H1 (cell line): ENCODE results near the gene CDC42. TPM values are rescaled to one million over a fixed set of nuclear protein-coding genes. Genes with fewer than 3 reads are reported as not detected.

Experiments used
- CTCF ChIA-PET: fragments of 300-600 bp; sonication (Branson Sonifier 250); formaldehyde crosslinking; loops from one replicate; lab custom pipeline; 2021; ENCODE audit not compliant: partially characterized antibody; lab: Charles Lee
- POLR2A ChIA-PET: fragments of 300-600 bp; sonication (Branson Sonifier 250); formaldehyde crosslinking; loops from one replicate; lab custom pipeline; 2021; ENCODE audit warnings: inconsistent platforms; ENCODE audit not compliant: partially characterized antibody; lab: Charles Lee
- DNase-seq, 2 experiments: peaks; one replicate each; pipeline versions ENCODE4 v3.0.0 to v3.0.0-alpha.2; 2010 to 2022; ENCODE audit warnings: low spot score in 2 of 2, low read depth in 1 of 2, mixed read lengths in 1 of 2
- FAIRE-seq: peaks from 2 replicates; lab custom pipeline; 2011; peaks lifted over from hg19 to GRCh38; lab: Jason Lieb, UNC
- H2AFZ ChIP-seq: 2 replicates; pipeline ENCODE4 v1.8.1; 2012; ENCODE audit warnings: low read length, inconsistent platforms
- H2AK5ac ChIP-seq: 2 replicates; pipeline ENCODE4 v1.6.1; 2013; ENCODE audit warnings: low read depth, low read length
- H2BK120ac ChIP-seq: replicated peaks from 2 replicates; pipeline ENCODE3; 2013; ENCODE audit warnings: low read depth, low read length, inconsistent platforms
- H2BK12ac ChIP-seq: 2 replicates; pipeline ENCODE4 v1.6.1; 2013; ENCODE audit warnings: low read depth, low read length
- H2BK15ac ChIP-seq: 2 replicates; pipeline ENCODE4 v1.6.1; 2013; ENCODE audit warnings: low read length
- H2BK20ac ChIP-seq: 2 replicates; pipeline ENCODE4 v1.6.1; 2013; ENCODE audit warnings: low read length
- H2BK5ac ChIP-seq: 2 replicates; pipeline ENCODE4 v1.6.1; 2013; ENCODE audit warnings: low read depth, low read length
- H3K14ac ChIP-seq: 2 replicates; pipeline ENCODE4 v1.6.1; 2013; ENCODE audit warnings: inconsistent platforms; ENCODE audit not compliant: insufficient read length
- H3K18ac ChIP-seq: 2 replicates; pipeline ENCODE4 v1.6.1; 2013; ENCODE audit warnings: low read length; ENCODE audit errors: extremely low read depth
- H3K23ac ChIP-seq: 2 replicates; pipeline ENCODE4 v1.6.1; 2013; ENCODE audit warnings: inconsistent platforms; ENCODE audit not compliant: insufficient read length
- H3K23me2 ChIP-seq: 2 replicates; pipeline ENCODE4 v1.6.1; 2013; ENCODE audit warnings: low read depth, low read length
- H3K27ac ChIP-seq: 2 replicates; pipeline ENCODE4 v1.6.1; 2011; ENCODE audit warnings: low read depth, low read length, inconsistent platforms
- H3K27me3 ChIP-seq, 4 experiments: replicated peaks in 1 of 4; 1 replicate in 1 of 4; 2 replicates in 3 of 4; pipeline versions ENCODE4 v1.6.1 to v1.8.1; 2011 to 2013; ENCODE audit warnings: low read length in 3 of 4, mild to moderate bottlenecking in 3 of 4, inconsistent platforms in 2 of 4, mixed read lengths in 2 of 4, moderate library complexity in 1 of 4; ENCODE audit not compliant: control insufficient read depth in 3 of 4, insufficient read depth in 3 of 4; ENCODE audit errors: extremely low read depth in 1 of 4
- H3K36me3 ChIP-seq, 4 experiments: 2 replicates each; pipeline versions ENCODE4 v1.6.1 to v1.8.1; 2011 to 2013; ENCODE audit warnings: mild to moderate bottlenecking in 4 of 4, low read length in 3 of 4, moderate library complexity in 2 of 4, control low read depth in 1 of 4, inconsistent platforms in 1 of 4; ENCODE audit not compliant: insufficient read depth in 4 of 4, control insufficient read depth in 2 of 4
- H3K4ac ChIP-seq: replicated peaks from 2 replicates; pipeline ENCODE3; 2013; ENCODE audit warnings: low read length, low read depth, mixed read lengths, inconsistent platforms; ENCODE audit not compliant: insufficient read length
- H3K4me1 ChIP-seq, 4 experiments: replicated peaks in 1 of 4; 1 replicate in 1 of 4; 2 replicates in 3 of 4; pipeline versions ENCODE4 v1.6.1 to v1.8.1; 2011 to 2013; ENCODE audit warnings: low read length in 3 of 4, inconsistent platforms in 2 of 4, mixed read lengths in 1 of 4; ENCODE audit not compliant: insufficient read depth in 4 of 4, control insufficient read depth in 3 of 4
- H3K4me2 ChIP-seq, 2 experiments: 2 replicates each; pipeline versions ENCODE4 v1.6.1 to v1.8.1; 2011 to 2013; ENCODE audit warnings: low read depth in 2 of 2, low read length in 2 of 2, control low read depth in 1 of 2, inconsistent platforms in 1 of 2, mild to moderate bottlenecking in 1 of 2; ENCODE audit not compliant: insufficient read depth in 1 of 2
- H3K4me3 ChIP-seq, 4 experiments: fragments of 200-600, 300-600 bp in 1 of 4; sonication (generic), shearing (Covaris generic), sonication (Bioruptor Twin) in 1 of 4; 2 replicates each; pipeline versions ENCODE4 v1.5.1 to v1.8.1; 2011 to 2016; ENCODE audit warnings: low read length in 4 of 4, low read depth in 3 of 4, control low read depth in 2 of 4, inconsistent platforms in 2 of 4, mild to moderate bottlenecking in 2 of 4, mixed read lengths in 1 of 4, moderate library complexity in 1 of 4; ENCODE audit not compliant: insufficient read depth in 2 of 4; ENCODE audit errors: extremely low read depth in 1 of 4
- H3K56ac ChIP-seq: replicated peaks from 2 replicates; pipeline ENCODE3; 2013; ENCODE audit warnings: low read depth, mild to moderate bottlenecking, mixed read lengths, low read length, inconsistent platforms; ENCODE audit not compliant: insufficient read length
- H3K79me1 ChIP-seq: 2 replicates; pipeline ENCODE4 v1.6.1; 2013; ENCODE audit warnings: low read depth, low read length, control low read depth
- H3K79me2 ChIP-seq, 2 experiments: 2 replicates each; pipeline versions ENCODE4 v1.6.1 to v1.8.1; 2012 to 2013; ENCODE audit warnings: low read length in 2 of 2, mild to moderate bottlenecking in 2 of 2, inconsistent platforms in 1 of 2; ENCODE audit not compliant: insufficient read depth in 2 of 2, control insufficient read depth in 1 of 2
- H3K9ac ChIP-seq, 4 experiments: replicated peaks in 1 of 4; 1 replicate in 1 of 4; 2 replicates in 3 of 4; pipeline versions ENCODE4 v1.6.1 to v1.8.1; 2011 to 2013; ENCODE audit warnings: low read depth in 3 of 4, low read length in 3 of 4, control low read depth in 2 of 4, mild to moderate bottlenecking in 2 of 4, moderate library complexity in 2 of 4, inconsistent platforms in 1 of 4; ENCODE audit errors: extremely low read depth in 1 of 4
- H3K9me3 ChIP-seq, 2 experiments: 2 replicates each; pipeline versions ENCODE4 v1.6.1 to v1.8.1; 2012 to 2013; ENCODE audit warnings: mild to moderate bottlenecking in 2 of 2, moderate library complexity in 2 of 2, control low read depth in 1 of 2, inconsistent platforms in 1 of 2, low read depth in 1 of 2, low read length in 1 of 2, mixed read lengths in 1 of 2; ENCODE audit not compliant: insufficient read depth in 2 of 2
- H4K20me1 ChIP-seq, 2 experiments: replicated peaks in 1 of 2; 2 replicates each; pipeline versions ENCODE3 to v1.8.1; 2011 to 2013; ENCODE audit warnings: inconsistent platforms in 2 of 2, low read length in 2 of 2, mild to moderate bottlenecking in 1 of 2; ENCODE audit not compliant: insufficient read depth in 2 of 2, control insufficient read depth in 1 of 2
- H4K5ac ChIP-seq: 2 replicates; pipeline ENCODE4 v1.6.1; 2013; ENCODE audit warnings: low read length, low read depth, mixed read lengths, inconsistent platforms; ENCODE audit not compliant: insufficient read length
- H4K8ac ChIP-seq: 2 replicates; pipeline ENCODE4 v1.8.0; 2013; ENCODE audit warnings: mild to moderate bottlenecking, moderate library complexity, low read length, inconsistent platforms; ENCODE audit not compliant: insufficient read depth; ENCODE audit errors: extremely low read depth
- H4K91ac ChIP-seq: replicated peaks from 2 replicates; pipeline ENCODE3; 2013; ENCODE audit warnings: low read length, mixed read lengths, inconsistent platforms; ENCODE audit not compliant: insufficient read length
- ATF2 ChIP-seq: IDR thresholded peaks from 2 replicates; pipeline ENCODE4 v1.6.1; 2012; ENCODE audit warnings: low read length, inconsistent platforms
- ATF3 ChIP-seq: IDR thresholded peaks from 2 replicates; pipeline ENCODE4 v1.6.1; 2011; ENCODE audit warnings: low read depth, mild to moderate bottlenecking, low read length; ENCODE audit not compliant: insufficient read depth
- BRCA1 ChIP-seq: IDR thresholded peaks from 2 replicates; pipeline ENCODE4 v1.6.1; 2012; ENCODE audit warnings: low read depth, low read length, improper control_type of control experiment
- CHD2 ChIP-seq: IDR thresholded peaks from 2 replicates; pipeline ENCODE4 v1.6.1; 2012; ENCODE audit warnings: low read length, improper control_type of control experiment
- CTBP2 ChIP-seq: IDR thresholded peaks from 2 replicates; pipeline ENCODE4 v1.7.0; 2011; ENCODE audit warnings: borderline replicate concordance, mild to moderate bottlenecking, moderate library complexity, mixed read lengths, low read length; ENCODE audit not compliant: insufficient read depth, insufficient read length
- GABPA ChIP-seq: IDR thresholded peaks from 2 replicates; pipeline ENCODE4 v1.6.1; 2011; ENCODE audit warnings: mild to moderate bottlenecking, low read length, moderate library complexity, borderline replicate concordance; ENCODE audit not compliant: insufficient read depth
- RBBP5 ChIP-seq: IDR thresholded peaks from 2 replicates; pipeline ENCODE4 v1.7.1; 2012; ENCODE audit warnings: low read depth, mild to moderate bottlenecking, inconsistent platforms, low read length, moderate library complexity, borderline replicate concordance
- SIN3A ChIP-seq, 2 experiments: IDR thresholded peaks in 1 of 2; conservative IDR thresholded peaks in 1 of 2; 2 replicates each; pipeline ENCODE4 v1.6.1; 2011 to 2012; ENCODE audit warnings: low read length in 2 of 2, improper control_type of control experiment in 1 of 2, low read depth in 1 of 2, mild to moderate bottlenecking in 1 of 2
- SP4 ChIP-seq: IDR thresholded peaks from 2 replicates; pipeline ENCODE4 v1.6.1; 2012; ENCODE audit warnings: low read length, inconsistent platforms
- TAF1 ChIP-seq: IDR thresholded peaks from 2 replicates; pipeline ENCODE4 v1.6.1; 2011; ENCODE audit warnings: mild to moderate bottlenecking, low read depth, low read length
- WGBS, 2 experiments: shearing (Covaris generic) in 1 of 2; methylation state at CpG; one replicate each; pipeline versions ENCODE4 v1.1.6 to v1.1.7; 2013 to 2015; ENCODE audit warnings: low lambda C conversion rate in 2 of 2, mixed read lengths in 2 of 2, inconsistent platforms in 1 of 2, low coverage in 1 of 2, missing lambda C conversion rate in 1 of 2; ENCODE audit not compliant: insufficient replicate concordance in 2 of 2, insufficient coverage in 1 of 2, insufficient read length in 1 of 2; ENCODE audit errors: extremely low coverage in 1 of 2, missing lambda C conversion rate in 1 of 2; 5-methylcytosine and 5-hydroxymethylcytosine counted together
- polyA plus RNA-seq, 7 experiments: library from polyadenylated mRNA; depleted of rRNA in 3 of 7; stranded (reverse) in 5 of 7; unstranded in 2 of 7; fragments of >200 nt in 5 of 7; fragments of 200-250 nt in 2 of 7; gene quantifications; 1 replicate in 5 of 7; 2 replicates in 1 of 7; 4 replicates in 1 of 7; pipeline versions ENCODE4 v1.2.1 to v1.2.3, GENCODE V29; 2011 to 2013; ENCODE audit warnings: missing spikeins in 2 of 7, mixed read lengths in 2 of 7
- total RNA-seq: library from RNA; stranded (reverse); fragmentation: NEBNext Ultra II Directional; extraction: Animal tissue kit (Norgen Biotek cat#: 25700); gene quantifications from 2 replicates; pipeline ENCODE4 v1.2.1, GENCODE V29; 2021

CDC42 gene
- total and polyA plus RNA-seq, 2 of the 8 experiments (the other 6 are each of a cell fraction or from before 2014, with no cell fraction given), result 110 to 179 TPM

- no peak overlapping the region for H3K14ac ChIP-seq
- peaks cover 0 to 12% (median 1%) of the 10 kb centered on the region in 4 experiments; a peak in 6 of 7 replicates for H3K4me1 ChIP-seq
- no peak overlapping the region; a peak in 1 of 7 replicates for H3K9ac ChIP-seq
- H2BK15ac ChIP-seq, result no peak overlapping the region
- no peak overlapping the region for H4K8ac ChIP-seq
- WGBS, 2 experiments, result 85% methylated on average over 12 of the region's 12 CpGs; no CpG with 5 or more reads in 1 of the 2 experiments
- CTCF ChIA-PET, result interaction anchor here (0.7 kb wide), 1 partner anchor 143 kb away, joined by 4 read pairs; no protein-coding TSS in a partner anchor
- peaks cover 16% of the 10 kb centered on the region for H3K79me1 ChIP-seq
- FAIRE-seq, result no peak
- H3K4ac ChIP-seq, result no peak overlapping the region
- H3K4me3 ChIP-seq, result no peak overlapping the region
- H3K36me3 ChIP-seq, result no peaks in the 10 kb centered on the region; a peak in 2 of 8 replicates
- no peak overlapping the region for H4K5ac ChIP-seq
- H3K18ac ChIP-seq, result no peak overlapping the region
- POLR2A ChIA-PET, result interaction anchor here (0.6 to 3.8 kb wide), 3 partner anchors 10 to 145 kb away, joined by 3 to 27 read pairs (median 3); partner anchors contain the start of gene CDC42
- no peaks in the 10 kb centered on the region for H3K9me3 ChIP-seq
- no peak overlapping the region for H2AFZ ChIP-seq
- H3K56ac ChIP-seq, result no peak overlapping the region
- no peaks in the 10 kb centered on the region for H3K23me2 ChIP-seq
- H3K79me2 ChIP-seq, result peaks cover 31 to 99% of the 10 kb centered on the region in 2 experiments
- H2BK12ac ChIP-seq, result no peak overlapping the region
- H3K4me2 ChIP-seq, result no peak overlapping the region
- no peak overlapping the region for H2AK5ac ChIP-seq
- H3K23ac ChIP-seq, result no peak overlapping the region
- no peak for DNase-seq
- H3K27me3 ChIP-seq, result no peaks in the 10 kb centered on the region
- no peak overlapping the region for H2BK5ac ChIP-seq
- no peak overlapping the region for H4K91ac ChIP-seq
- no peak overlapping the region for H2BK120ac ChIP-seq
- no peak overlapping the region for H3K27ac ChIP-seq
- H4K20me1 ChIP-seq, result peaks cover 16 to 21% of the 10 kb centered on the region in 2 experiments
- H2BK20ac ChIP-seq, result no peak overlapping the region
- TF ChIP-seq RBBP5, result no peak
- no peak for TF ChIP-seq ATF3
- TF ChIP-seq BRCA1, result no peak
- TF ChIP-seq GABPA, result no peak
- no peak for TF ChIP-seq CHD2
- TF ChIP-seq TAF1, result no peak
- TF ChIP-seq ATF2, result no peak
- no peak for TF ChIP-seq SP4
- no peak for TF ChIP-seq SIN3A (conservative IDR thresholded peaks at IDR 0.05 in 1 of 2, IDR thresholded peaks at IDR 0.05 in 1 of 2; ENCODE audit: low read depth in 1 of 2, low read length in 2 of 2)
- no peak for TF ChIP-seq CTBP2
Observed at GRCh38 chr1:22064751-22065402, 12.4 kb downstream of the CDC42 start.
